ENCODE results near the gene ATP10A. TPM values are rescaled to one million over a fixed set of nuclear protein-coding genes. Genes with fewer than 3 reads are reported as not detected.

ATP10A gene
- total RNA-seq, 1 experiment from 2014 or later = 2.1 TPM

GRCh38 chr15:25670621-25671020, 192.5 kb downstream of the ATP10A start:
- no peak for ATAC-seq
- no peaks in the 10 kb centered on the region for H3K36me3 Mint-ChIP-seq
- ChIA-PET CTCF (interaction anchor here (0.5 to 2.6 kb wide), 6 partner anchors 13 to 264 kb away, joined by 4 to 14 read pairs (median 10); no protein-coding TSS in a partner anchor), POLR2A (no interaction called here)
- H3K27ac Mint-ChIP-seq = peak overlapping the region; percentile 95
- no peak for TF ChIP-seq TEAD4 (CRISPR knock-in tag; IDR thresholded peaks at IDR 0.05)
- TF ChIP-seq ZNF425 (CRISPR knock-in tag; conservative IDR thresholded peaks at IDR 0.05) = no peak
- no peak for TF ChIP-seq ZNF423 (CRISPR knock-in tag; IDR thresholded peaks at IDR 0.05)
- no peak for TF ChIP-seq FOXJ3 (CRISPR knock-in tag; IDR thresholded peaks at IDR 0.05; ENCODE audit: borderline replicate concordance)
- TF ChIP-seq ESRRA (CRISPR knock-in tag; IDR thresholded peaks at IDR 0.05; ENCODE audit: borderline replicate concordance) = no peak
- no peak for TF ChIP-seq CREB1 (CRISPR knock-in tag; IDR thresholded peaks at IDR 0.05)
- TF ChIP-seq ZNF219 (CRISPR knock-in tag; IDR thresholded peaks at IDR 0.05; ENCODE audit: borderline replicate concordance) = no peak
- no peak for TF ChIP-seq E2F5 (CRISPR knock-in tag; IDR thresholded peaks at IDR 0.05)
- no peak for TF ChIP-seq USF2 (CRISPR knock-in tag; IDR thresholded peaks at IDR 0.05)
- no peak for TF ChIP-seq MXD4 (CRISPR knock-in tag; IDR thresholded peaks at IDR 0.05; ENCODE audit: borderline replicate concordance)
- TF ChIP-seq E2F1 (CRISPR knock-in tag; IDR thresholded peaks at IDR 0.05) = no peak
- no peak for TF ChIP-seq JUN (CRISPR knock-in tag; IDR thresholded peaks at IDR 0.05)
- TF ChIP-seq PREB (CRISPR knock-in tag; IDR thresholded peaks at IDR 0.05; ENCODE audit: borderline replicate concordance) = no peak
- H3K4me3 Mint-ChIP-seq = peak overlapping the region; percentile 55
- H3K27me3 Mint-ChIP-seq (ENCODE audit: low read depth) = no peaks in the 10 kb centered on the region
- no peak for DNase-seq (ENCODE audit: low spot score)
- no peaks in the 10 kb centered on the region for H3K9me3 Mint-ChIP-seq
- peaks cover 62% of the 10 kb centered on the region for H3K4me1 Mint-ChIP-seq

GRCh38 chr15:25670025-25670554, 193.0 kb downstream of the ATP10A start:
- H3K27ac Mint-ChIP-seq = peak overlapping the region; percentile 95
- ChIA-PET CTCF (interaction anchor here (0.5 to 2.6 kb wide), 9 partner anchors 12 to 264 kb away, joined by 3 to 14 read pairs (median 5); no protein-coding TSS in a partner anchor), POLR2A (no interaction called here)
- H3K27me3 Mint-ChIP-seq (ENCODE audit: low read depth) = no peaks in the 10 kb centered on the region
- no peaks in the 10 kb centered on the region for H3K9me3 Mint-ChIP-seq
- DNase-seq (ENCODE audit: low spot score) = peak; percentile 76
- TF ChIP-seq ZNF423 (CRISPR knock-in tag; IDR thresholded peaks at IDR 0.05) (peak; percentile 52; the same call in 1 of the 2 replicates), ETV6 (CRISPR knock-in tag; IDR thresholded peaks at IDR 0.05) (0 out of 2 replicates have a peak, but pooled peaks have one; percentile 31), NFATC4 (CRISPR knock-in tag; IDR thresholded peaks at IDR 0.05) (no peak), USF1 (CRISPR knock-in tag; IDR thresholded peaks at IDR 0.05) (peak; percentile 84), ZBTB43 (CRISPR knock-in tag; IDR thresholded peaks at IDR 0.05) (no peak), FOXK1 (CRISPR knock-in tag; IDR thresholded peaks at IDR 0.05) (0 out of 2 replicates have a peak, but pooled peaks have one; percentile 32), SMAD3 (CRISPR knock-in tag; IDR thresholded peaks at IDR 0.05; ENCODE audit: borderline replicate concordance) (0 out of 2 replicates have a peak, but pooled peaks have one; percentile 28), MAX (CRISPR knock-in tag; IDR thresholded peaks at IDR 0.05) (peak; percentile 60; the same call in 1 of the 2 replicates), TEAD1 (CRISPR knock-in tag; IDR thresholded peaks at IDR 0.05) (peak; percentile 50; the same call in 1 of the 2 replicates), USF2 (CRISPR knock-in tag; IDR thresholded peaks at IDR 0.05) (peak; percentile 84)
- H3K4me3 Mint-ChIP-seq = peak overlapping the region; percentile 55
- ATAC-seq = peak; percentile 90
- H3K36me3 Mint-ChIP-seq = no peaks in the 10 kb centered on the region
- peaks cover 60% of the 10 kb centered on the region for H3K4me1 Mint-ChIP-seq

Measured in WTC11 (cell line).